T-cell (primary cell): ENCODE data around the gene YTHDC1. TPM values are rescaled to one million over a fixed set of nuclear protein-coding genes. Genes with fewer than 3 reads are reported as not detected.
"Not testable (repeated sequence)": the region's sequence is repeated elsewhere in the genome, so short reads cannot be mapped to it uniquely, and the experiment has no call there.

ENCODE experiments used
- ATAC-seq, 4 experiments: fragments of 200-7000 bp in 3 of 4; fragments of 150-1000 bp in 1 of 4; cut with Tn5 transposase; replicated peaks in 1 of 4; 1 replicate in 3 of 4; 2 replicates in 1 of 4; pipeline ENCODE4 v1.10.0; 2021; ENCODE audit warnings: moderate library complexity in 3 of 4, mild to moderate bottlenecking in 2 of 4, moderate number of reproducible peaks in 1 of 4
- CTCF ChIA-PET, 2 donors: fragments of 300-600 bp; sonication (Branson Sonifier 250); formaldehyde crosslinking; loops; one replicate each; lab custom pipeline; 2022; ENCODE audit warnings: antibody characterized with exemption in 2 of 2; lab: Charles Lee
- POLR2A ChIA-PET, 2 donors: fragments of 300-600 bp; sonication (Branson Sonifier 250); formaldehyde crosslinking; loops; one replicate each; lab custom pipeline; 2022; ENCODE audit warnings: antibody characterized with exemption in 2 of 2; lab: Charles Lee
- DNase-seq, 35 experiments: peaks; one replicate each; pipeline versions ENCODE4 v3.0.0 to v3.0.0-alpha.2; 2013 to 2023
- H3K27ac ChIP-seq: one replicate; pipeline ENCODE4 v1.5.1; 2013; ENCODE audit warnings: low read length
- H3K27me3 ChIP-seq, 2 experiments: replicated peaks in 1 of 2; 1 replicate in 1 of 2; 2 replicates in 1 of 2; pipeline versions ENCODE4 v1.6.1 to v1.7.0; 2013; ENCODE audit warnings: low read length in 1 of 2, mixed read lengths in 1 of 2; ENCODE audit not compliant: control insufficient read depth in 2 of 2, insufficient read depth in 2 of 2; ENCODE audit errors: extremely low read depth in 1 of 2
- H3K36me3 ChIP-seq, 2 donors: 1 replicate in 1 of 2; 2 replicates in 1 of 2; pipeline versions ENCODE4 v1.6.1 to v1.7.0; 2013; ENCODE audit warnings: low read length in 1 of 2; ENCODE audit not compliant: control insufficient read depth in 2 of 2, insufficient read depth in 1 of 2; ENCODE audit errors: extremely low read depth in 1 of 2
- H3K4me1 ChIP-seq, 2 experiments: 1 replicate in 1 of 2; 2 replicates in 1 of 2; pipeline versions ENCODE4 v1.6.1 to v1.7.0; 2013; ENCODE audit warnings: low read length in 2 of 2, mixed read lengths in 1 of 2; ENCODE audit not compliant: insufficient read depth in 2 of 2, control insufficient read depth in 1 of 2; ENCODE audit errors: extremely low read depth in 1 of 2
- H3K4me3 ChIP-seq, 2 donors: 1 replicate in 1 of 2; 2 replicates in 1 of 2; pipeline versions ENCODE4 v1.5.1 to v1.7.0; 2013; ENCODE audit warnings: mild to moderate bottlenecking in 2 of 2, low read length in 1 of 2, moderate library complexity in 1 of 2; ENCODE audit not compliant: control insufficient read depth in 1 of 2; ENCODE audit errors: extremely low read depth in 1 of 2
- H3K9me3 ChIP-seq: 2 replicates; pipeline ENCODE4 v1.7.0; 2013
- H3K27ac Mint-ChIP-seq, 2 donors: one replicate each; pipeline ENCODE4 v1.8.0; 2020 to 2021; ENCODE audit warnings: mild to moderate bottlenecking in 2 of 2, mixed read lengths in 2 of 2
- H3K27me3 Mint-ChIP-seq, 2 donors: one replicate each; pipeline ENCODE4 v1.8.0; 2021 to 2022; ENCODE audit warnings: mixed read lengths in 2 of 2
- H3K36me3 Mint-ChIP-seq: one replicate; pipeline ENCODE4 v1.8.0; 2021; ENCODE audit warnings: mixed read lengths
- H3K4me1 Mint-ChIP-seq, 3 donors: one replicate each; pipeline ENCODE4 v1.8.0; 2020 to 2022; ENCODE audit warnings: mixed read lengths in 3 of 3, mild to moderate bottlenecking in 1 of 3
- H3K4me3 Mint-ChIP-seq, 3 donors: one replicate each; pipeline ENCODE4 v1.8.0; 2020 to 2022; ENCODE audit warnings: mild to moderate bottlenecking in 3 of 3, mixed read lengths in 3 of 3, moderate library complexity in 3 of 3
- H3K9me3 Mint-ChIP-seq, 3 donors: one replicate each; pipeline ENCODE4 v1.8.0; 2020 to 2022; ENCODE audit warnings: mixed read lengths in 3 of 3
- WGBS: methylation state at CpG from one replicate; pipeline ENCODE4 v1.1.5; 2013; ENCODE audit warnings: missing lambda C conversion rate; ENCODE audit not compliant: insufficient coverage; 5-methylcytosine and 5-hydroxymethylcytosine counted together
- total RNA-seq, 35 experiments: library from RNA in 6 of 35; stranded (reverse) in 6 of 35; fragments of 120-200 nt in 1 of 35; gene quantifications; one replicate each; pipeline versions ENCODE4 v1.2.1 to v1.2.4 and lab custom pipeline; 2013 to 2026

Gene YTHDC1
- total RNA-seq (100 to 1,000 TPM; 163 to 233 (median 171) TPM), total RNA-seq (lab: John Stamatoyannopoulos, UW) (128 to 372 (median 234) reads per million in 29 experiments)
- 110 TPM for total RNA-seq (2013)

GRCh38 chr4:68349649-68350360 is at the start of gene YTHDC1:
YTHDC1 (minus strand) TSS chr4:68350090; CDS start chr4:68349753, 337 bp downstream.
- Histone ChIP-seq H3K9me3 (no peaks in the 10 kb centered on the region), H3K36me3 (no peaks in the 10 kb centered on the region), H3K27ac (peak within 1 kb of the TSS; percentile 90), H3K4me3 (peak within 1 kb of the TSS; percentile 64 to 75), H3K4me1 (peaks cover 17 to 23% of the 10 kb centered on the region in 2 experiments), H3K27me3 (peaks cover 0 to 4% of the 10 kb centered on the region in 2 experiments)
- H3K27ac Mint-ChIP-seq: peak within 1 kb of the TSS; percentile 99 to 100
- ATAC-seq (peak; percentile 95 to 96 (median 95)), DNase-seq (peak; percentile 88 to 99 (median 95))
- under 1% methylated on average over 49 of the region's 67 CpGs for WGBS
- no peaks in the 10 kb centered on the region for H3K27me3 Mint-ChIP-seq
- ChIA-PET POLR2A (interaction anchor here in 1 of 2 donors (0.7 kb wide), 1 partner anchor 11 kb away, joined by 5 read pairs; no protein-coding TSS in a partner anchor), CTCF (interaction anchor here in 1 of 2 donors (2.0 kb wide), 1 partner anchor 26 kb away, joined by 6 read pairs; no protein-coding TSS in a partner anchor)
- H3K9me3 Mint-ChIP-seq: no peaks in the 10 kb centered on the region
- H3K4me3 Mint-ChIP-seq: peak within 1 kb of the TSS; percentile 97 to 100 (median 98)
- peaks cover 11% of the 10 kb centered on the region for H3K36me3 Mint-ChIP-seq
- H3K4me1 Mint-ChIP-seq: peaks cover 37 to 53% (median 42%) of the 10 kb centered on the region in 3 donors

- no peak for DNase-seq
- CTCF ChIA-PET: no interaction called here
Observed at GRCh38 chr4:68399306-68399705, 49.4 kb upstream of the YTHDC1 start.

DNA sequence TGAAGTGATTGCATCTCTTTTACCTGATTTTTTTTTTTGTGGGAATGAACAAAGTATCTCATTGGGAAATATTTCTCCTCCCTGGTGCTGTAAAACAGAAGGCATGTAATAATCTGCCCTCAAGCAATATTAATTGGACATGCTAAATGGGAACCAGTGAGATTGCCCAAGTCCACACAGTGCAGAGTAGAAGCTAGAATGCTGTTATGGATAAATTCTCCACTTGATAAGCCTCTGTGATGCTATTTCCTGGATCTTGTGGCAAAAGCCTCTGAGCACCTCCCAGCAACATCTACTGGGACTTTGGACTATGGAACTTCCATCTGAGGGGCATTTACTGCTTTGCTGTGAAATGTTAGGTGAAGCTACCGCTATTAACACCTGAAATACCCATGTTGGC is 46.9 kb upstream of the YTHDC1 start:
- ATAC-seq (no peak), DNase-seq (no peak)
- H3K9me3 ChIP-seq: no peaks in the 10 kb centered on the region
- Mint-ChIP-seq H3K27me3 (peaks cover 3 to 7% of the 10 kb centered on the region in 2 donors), H3K27ac (no peak overlapping the region), H3K36me3 (no peaks in the 10 kb centered on the region), H3K9me3 (peaks cover 0 to 3% (median 0%) of the 10 kb centered on the region in 3 donors), H3K4me3 (no peak overlapping the region), H3K4me1 (peaks cover 0 to 8% (median 0%) of the 10 kb centered on the region in 3 donors)
- CTCF ChIA-PET: no interaction called here
- peaks cover 0 to 4% of the 10 kb centered on the region in 2 experiments for H3K27me3 ChIP-seq
- no peaks in the 10 kb centered on the region for H3K4me1 ChIP-seq
- H3K27ac ChIP-seq: no peak overlapping the region
- WGBS: 89% methylated on average over 1 of the region's 1 CpG
- POLR2A ChIA-PET: no interaction called here
- H3K36me3 ChIP-seq: no peaks in the 10 kb centered on the region
- no peak overlapping the region for H3K4me3 ChIP-seq

More at GRCh38 chr4:68399306-68399705, 49.4 kb upstream of the YTHDC1 start:
- WGBS: no CpG with 5 or more reads among the region's 4 CpGs
- Histone ChIP-seq H3K4me3 (no peak overlapping the region), H3K27ac (no peak overlapping the region), H3K4me1 (no peaks in the 10 kb centered on the region), H3K36me3 (no peaks in the 10 kb centered on the region), H3K9me3 (no peaks in the 10 kb centered on the region), H3K27me3 (no peaks in the 10 kb centered on the region)
- Mint-ChIP-seq H3K36me3 (no peaks in the 10 kb centered on the region), H3K4me1 (peaks cover 0 to 8% (median 0%) of the 10 kb centered on the region in 3 donors), H3K27me3 (peaks cover 2 to 4% of the 10 kb centered on the region in 2 donors), H3K9me3 (peaks cover 0 to 3% (median 0%) of the 10 kb centered on the region in 3 donors), H3K4me3 (no peak overlapping the region), H3K27ac (no peak overlapping the region)
- POLR2A ChIA-PET: no interaction called here
- no peak for ATAC-seq

DNA sequence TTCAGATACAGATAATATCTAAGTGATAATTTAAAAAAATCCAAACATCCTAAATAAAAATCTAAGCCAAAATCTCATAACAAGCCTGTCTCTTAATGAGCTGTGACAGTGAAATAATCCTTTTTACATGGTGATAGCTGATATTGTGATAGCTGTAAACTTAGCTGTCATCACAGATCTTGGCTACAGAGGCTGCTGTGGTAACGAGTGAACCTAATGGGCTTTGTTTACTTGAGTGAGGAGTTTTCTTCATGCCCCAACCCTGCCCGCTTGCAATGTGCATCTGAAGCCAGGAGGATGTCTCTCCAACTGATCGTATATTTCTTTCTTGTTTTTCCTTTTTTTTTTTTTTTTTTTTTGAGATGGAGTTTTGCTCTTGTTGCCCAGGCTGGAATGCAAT is 41.5 kb upstream of the YTHDC1 start:
- no peaks in the 10 kb centered on the region for H3K36me3 ChIP-seq
- ChIA-PET CTCF (interaction anchor here in 1 of 2 donors (0.5 kb wide), 1 partner anchor 44 kb away, joined by 3 read pairs; no protein-coding TSS in a partner anchor), POLR2A (no interaction called here)
- DNase-seq: no peak
- no peaks in the 10 kb centered on the region for H3K9me3 ChIP-seq
- no CpG with 5 or more reads among the region's 3 CpGs for WGBS
- Mint-ChIP-seq H3K4me1 (no peaks in the 10 kb centered on the region), H3K36me3 (no peaks in the 10 kb centered on the region), H3K9me3 (peaks cover 0 to 3% (median 0%) of the 10 kb centered on the region in 3 donors), H3K4me3 (no peak overlapping the region), H3K27me3 (peaks cover 4 to 10% of the 10 kb centered on the region in 2 donors), H3K27ac (no peak overlapping the region)
- no peak overlapping the region for H3K27ac ChIP-seq
- no peaks in the 10 kb centered on the region for H3K4me1 ChIP-seq
- ATAC-seq: no peak
- H3K4me3 ChIP-seq: no peak overlapping the region
- peaks cover 0 to 9% of the 10 kb centered on the region in 2 experiments for H3K27me3 ChIP-seq

- H3K27ac Mint-ChIP-seq: no peak overlapping the region
Observed at GRCh38 chr4:68390205-68390935, 40.5 kb upstream of the YTHDC1 start.

DNA sequence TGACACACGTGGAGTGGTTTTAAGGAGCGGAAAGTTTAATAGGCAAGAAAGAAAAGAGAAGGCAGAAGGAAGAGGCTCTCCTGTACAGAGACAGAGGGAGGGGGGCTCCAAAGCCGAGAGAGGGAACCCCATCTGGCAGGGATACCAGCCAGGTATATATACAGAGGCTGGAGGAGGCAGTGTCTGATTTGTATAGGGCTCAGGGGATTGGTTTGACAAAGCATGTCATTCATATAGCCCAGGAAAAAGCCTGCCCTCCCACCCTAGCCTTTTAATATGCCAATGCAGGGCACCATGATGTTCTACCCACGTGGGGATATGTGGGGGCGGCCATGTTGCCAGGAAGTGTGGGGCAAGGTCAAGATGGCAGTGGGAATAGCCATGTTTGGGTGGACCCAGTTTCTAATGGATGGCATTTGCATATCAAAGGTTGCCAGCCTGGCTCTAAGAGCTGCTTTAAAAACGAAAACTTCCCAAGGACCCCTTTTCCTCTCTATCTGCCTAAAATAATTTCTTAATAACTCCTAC is 39.6 kb upstream of the YTHDC1 start:
- H3K4me3 ChIP-seq, H3K9me3 Mint-ChIP-seq, ATAC-seq, DNase-seq, H3K27me3 ChIP-seq, H3K27ac ChIP-seq, CTCF ChIA-PET, H3K36me3 ChIP-seq, H3K4me3 Mint-ChIP-seq, H3K4me1 ChIP-seq, POLR2A ChIA-PET, H3K27ac Mint-ChIP-seq, H3K9me3 ChIP-seq, H3K4me1 Mint-ChIP-seq, H3K36me3 Mint-ChIP-seq: not testable (repeated sequence)
- 88% methylated on average over 1 of the region's 6 CpGs for WGBS
- H3K27me3 Mint-ChIP-seq: peaks cover 8 to 19% of the 10 kb centered on the region in 2 donors

More at GRCh38 chr4:68390205-68390935, 40.5 kb upstream of the YTHDC1 start:
- DNase-seq: no peak
- Mint-ChIP-seq H3K4me3 (no peak overlapping the region), H3K36me3 (no peaks in the 10 kb centered on the region), H3K9me3 (peaks cover 0 to 3% (median 0%) of the 10 kb centered on the region in 3 donors), H3K4me1 (no peaks in the 10 kb centered on the region), H3K27me3 (peaks cover 9 to 17% of the 10 kb centered on the region in 2 donors)
- no peak overlapping the region for H3K4me3 ChIP-seq
- H3K4me1 ChIP-seq: no peaks in the 10 kb centered on the region
- no peaks in the 10 kb centered on the region for H3K9me3 ChIP-seq
- ChIA-PET POLR2A (interaction anchor here in 1 of 2 donors (0.6 to 1.2 kb wide), 2 partner anchors 14 to 917 kb away, joined by 3 to 5 read pairs; no protein-coding TSS in a partner anchor), CTCF (no interaction called here)
- no peak for ATAC-seq
- H3K27me3 ChIP-seq: peaks cover 0 to 9% of the 10 kb centered on the region in 2 experiments
- no peaks in the 10 kb centered on the region for H3K36me3 ChIP-seq
- no peak overlapping the region for H3K27ac ChIP-seq
- 75% methylated on average over 1 of the region's 1 CpG for WGBS
